Activated effector memory CD4-positive, alpha-beta T cell treated with Interleukin-2 at 50 U/mL for 16 hours (primary cell): Measurements from ENCODE around the gene THBS2.
"Not testable (repeated sequence)": the region's sequence is repeated elsewhere in the genome, so short reads cannot be mapped to it uniquely, and the experiment has no call there.

Source experiments
- DNase-seq: peaks from one replicate; pipeline ENCODE4 v3.0.0-alpha.2; 2020

THBS2 gene

GRCh38 chr6:169205176-169206160, 48.2 kb downstream of the THBS2 start:
- DNase-seq: no peak

- DNase-seq: no peak
Measured at GRCh38 chr6:169204167-169204566, 49.5 kb downstream of the THBS2 start.

- no peak for DNase-seq
Measured at GRCh38 chr6:169201985-169202384, 51.7 kb downstream of the THBS2 start.

GRCh38 chr6:169200893-169201514, 52.6 kb downstream of the THBS2 start:
- no peak for DNase-seq

GRCh38 chr6:169199625-169200335, 53.9 kb downstream of the THBS2 start:
- no peak for DNase-seq

- DNase-seq: no peak
Measured at GRCh38 chr6:169198885-169199284, 54.8 kb downstream of the THBS2 start.

- not testable (repeated sequence) for DNase-seq
Measured at GRCh38 chr6:169197929-169198328, 55.7 kb downstream of the THBS2 start.

GRCh38 chr6:169196279-169196678, 57.4 kb downstream of the THBS2 start:
- not testable (repeated sequence) for DNase-seq

- no peak for DNase-seq
Measured at GRCh38 chr6:169194737-169195136, 58.9 kb downstream of the THBS2 start.

- no peak for DNase-seq
Measured at GRCh38 chr6:169190970-169191369, 62.7 kb downstream of the THBS2 start.

GRCh38 chr6:169190144-169190584, 63.5 kb downstream of the THBS2 start:
- no peak for DNase-seq

- no peak for DNase-seq
Measured at GRCh38 chr6:169189686-169190085, 64.0 kb downstream of the THBS2 start.

- DNase-seq: no peak
Measured at GRCh38 chr6:169189182-169189581, 64.5 kb downstream of the THBS2 start.

- DNase-seq: no peak
Measured at GRCh38 chr6:169188475-169188874, 65.2 kb downstream of the THBS2 start.

GRCh38 chr6:169188051-169188470, 65.6 kb downstream of the THBS2 start:
- DNase-seq: no peak

GRCh38 chr6:169186496-169187169, 67.0 kb downstream of the THBS2 start:
- DNase-seq: no peak

- DNase-seq: no peak
Measured at GRCh38 chr6:169185692-169186485, 67.8 kb downstream of the THBS2 start.

- DNase-seq: no peak
Measured at GRCh38 chr6:169185011-169185521, 68.6 kb downstream of the THBS2 start.

GRCh38 chr6:169184419-169184818, 69.2 kb downstream of the THBS2 start:
- no peak for DNase-seq

GRCh38 chr6:169183233-169183632, 70.4 kb downstream of the THBS2 start:
- no peak for DNase-seq

- DNase-seq: not testable (repeated sequence)
Measured at GRCh38 chr6:169179831-169180230, 73.8 kb downstream of the THBS2 start.
